G401 (cell line): ENCODE results near the gene DLEC1. TPM values are rescaled to one million over a fixed set of nuclear protein-coding genes. Genes with fewer than 3 reads are reported as not detected.
"Not testable (repeated sequence)": the region's sequence is repeated elsewhere in the genome, so short reads cannot be mapped to it uniquely, and the experiment has no call there.

ENCODE experiments used
- DNase-seq: peaks from one replicate; pipeline ENCODE4 v3.0.0-alpha.2; 2015; ENCODE audit warnings: low spot score
- in situ Hi-C: cut with HindIII; loops from 2 replicates; pipeline ENCODE4 v1.10.0; 2016; ENCODE audit warnings: low sequenced_read_pairs, mixed read lengths
- total RNA-seq: library from RNA; depleted of rRNA; stranded (reverse); fragments of >200 nt; shearing (Covaris generic); gene quantifications from 2 replicates; pipeline ENCODE4 v1.2.3, GENCODE V29; 2014

DLEC1 gene
- total RNA-seq, 1 experiment from 2014 or later, result not detected

- in situ Hi-C loops, result no loop called here
- DNase-seq, result no peak
These were observed 88.7 kb downstream of the DLEC1 start for GRCh38 chr3:38127611-38128302.

GRCh38 chr3:38128303-38128655, 89.3 kb downstream of the DLEC1 start:
- no peak for DNase-seq
- in situ Hi-C loops, result no loop called here

GRCh38 chr3:38129058-38129457, 90.0 kb downstream of the DLEC1 start:
- no peak for DNase-seq
- in situ Hi-C loops, result no loop called here

GRCh38 chr3:38130631-38131065, 91.6 kb downstream of the DLEC1 start:
- no peak for DNase-seq
- in situ Hi-C loops, result no loop called here

GRCh38 chr3:38131621-38132369, 92.8 kb downstream of the DLEC1 start:
- in situ Hi-C loops, result no loop called here
- peak; percentile 27 for DNase-seq

- in situ Hi-C loops, result no loop called here
- no peak for DNase-seq
These were observed 94.2 kb downstream of the DLEC1 start for GRCh38 chr3:38133209-38133556.

GRCh38 chr3:38133557-38134405, 94.8 kb downstream of the DLEC1 start:
- in situ Hi-C loops, result no loop called here
- DNase-seq, result no peak

- in situ Hi-C loops, DNase-seq: not testable (repeated sequence)
These were observed 95.6 kb downstream of the DLEC1 start for GRCh38 chr3:38134517-38135143.

GRCh38 chr3:38135621-38136277, 96.7 kb downstream of the DLEC1 start:
- in situ Hi-C loops, DNase-seq: not testable (repeated sequence)

GRCh38 chr3:38136393-38136776, 97.4 kb downstream of the DLEC1 start:
- in situ Hi-C loops, result no loop called here
- no peak for DNase-seq

GRCh38 chr3:38136777-38137614, 98.0 kb downstream of the DLEC1 start, which contains the start of gene ACAA1:
TSS of gene ACAA1 (minus strand) at chr3:38137127. CDS start at chr3:38137035, 92 bp downstream.
- DNase-seq, result peak; percentile 100
- in situ Hi-C loops, result no loop called here

- peak; percentile 23 for DNase-seq
- in situ Hi-C loops, result no loop called here
These were observed 98.8 kb downstream of the DLEC1 start for GRCh38 chr3:38137615-38138348.

GRCh38 chr3:38138349-38139190, 99.6 kb downstream of the DLEC1 start, which contains the start of gene MYD88:
TSS of gene MYD88 (plus strand) at chr3:38138661. CDS start at chr3:38138701, 40 bp downstream.
- DNase-seq, result peak; percentile 60
- in situ Hi-C loops, result no loop called here

GRCh38 chr3:38139191-38139590, 100.2 kb downstream of the DLEC1 start:
- peak; percentile 55 for DNase-seq
- in situ Hi-C loops, result no loop called here

- in situ Hi-C loops, result no loop called here
- DNase-seq, result no peak
These were observed 100.6 kb downstream of the DLEC1 start for GRCh38 chr3:38139652-38140051.

GRCh38 chr3:38140326-38141172, 101.5 kb downstream of the DLEC1 start:
- DNase-seq, result no peak
- in situ Hi-C loops, result no loop called here
